ENCODE measurements around the gene ABAT. TPM values are rescaled to one million over a fixed set of nuclear protein-coding genes. Genes with fewer than 3 reads are reported as not detected.

Gene ABAT
- total and polyA plus RNA-seq, 11 donors, result 3.4 to 37.0 (median 12.8) TPM

GRCh38 chr16:8716592-8716991 lies 42.2 kb downstream of the ABAT start:
- TF ChIP-seq, protein P1, sequence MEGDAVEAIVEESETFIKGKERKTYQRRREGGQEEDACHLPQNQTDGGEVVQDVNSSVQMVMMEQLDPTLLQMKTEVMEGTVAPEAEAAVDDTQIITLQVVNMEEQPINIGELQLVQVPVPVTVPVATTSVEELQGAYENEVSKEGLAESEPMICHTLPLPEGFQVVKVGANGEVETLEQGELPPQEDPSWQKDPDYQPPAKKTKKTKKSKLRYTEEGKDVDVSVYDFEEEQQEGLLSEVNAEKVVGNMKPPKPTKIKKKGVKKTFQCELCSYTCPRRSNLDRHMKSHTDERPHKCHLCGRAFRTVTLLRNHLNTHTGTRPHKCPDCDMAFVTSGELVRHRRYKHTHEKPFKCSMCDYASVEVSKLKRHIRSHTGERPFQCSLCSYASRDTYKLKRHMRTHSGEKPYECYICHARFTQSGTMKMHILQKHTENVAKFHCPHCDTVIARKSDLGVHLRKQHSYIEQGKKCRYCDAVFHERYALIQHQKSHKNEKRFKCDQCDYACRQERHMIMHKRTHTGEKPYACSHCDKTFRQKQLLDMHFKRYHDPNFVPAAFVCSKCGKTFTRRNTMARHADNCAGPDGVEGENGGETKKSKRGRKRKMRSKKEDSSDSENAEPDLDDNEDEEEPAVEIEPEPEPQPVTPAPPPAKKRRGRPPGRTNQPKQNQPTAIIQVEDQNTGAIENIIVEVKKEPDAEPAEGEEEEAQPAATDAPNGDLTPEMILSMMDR (IDR thresholded peaks at IDR 0.05), result no peak
- TF ChIP-seq POLR2A (IDR thresholded peaks at IDR 0.05), result no peak
- ATAC-seq (peak in 1 of 4 donors; percentile 16), DNase-seq (no peak)
- Histone ChIP-seq H3K27me3 (no peaks in the 10 kb centered on the region), H3K27ac (no peak overlapping the region), H3K9me3 (peaks cover 0 to 12% (median 0%) of the 10 kb centered on the region in 12 donors), H3K4me1 (peaks cover 0 to 27% (median 0%) of the 10 kb centered on the region in 12 donors), H3K4me3 (no peak overlapping the region), H3K36me3 (no peaks in the 10 kb centered on the region)
- 88 to 94% (median 91%) methylated on average over 10 of the region's 10 CpGs for WGBS, 4 donors
- intact Hi-C loops (cut with DNase I), result loop anchor here in 1 of 10 donors (10.0 kb wide), 1 partner anchor 62 kb away; no protein-coding TSS in a partner anchor

- DNase-seq, result no peak
- Histone ChIP-seq H3K4me3 (no peak overlapping the region), H3K27me3 (no peaks in the 10 kb centered on the region), H3K4me1 (peaks cover 0 to 27% (median 0%) of the 10 kb centered on the region in 12 donors), H3K9me3 (peaks cover 0 to 12% (median 0%) of the 10 kb centered on the region in 12 donors), H3K27ac (no peak overlapping the region), H3K36me3 (no peaks in the 10 kb centered on the region)
- ATAC-seq, result no peak
- WGBS, 4 donors, result 93 to 99% (median 96%) methylated on average over 2 of the region's 2 CpGs
- intact Hi-C loops (cut with DNase I), result loop anchor here in 1 of 10 donors (10.0 kb wide), 1 partner anchor 63 kb away; no protein-coding TSS in a partner anchor
- no peak for TF ChIP-seq POLR2A (IDR thresholded peaks at IDR 0.05)
- TF ChIP-seq, protein P1 (IDR thresholded peaks at IDR 0.05), result no peak
These were observed 43.1 kb downstream of the ABAT start for GRCh38 chr16:8717469-8717868.

- Histone ChIP-seq H3K9me3 (peaks cover 0 to 12% (median 0%) of the 10 kb centered on the region in 12 donors), H3K36me3 (no peaks in the 10 kb centered on the region), H3K27ac (no peak overlapping the region), H3K27me3 (no peaks in the 10 kb centered on the region), H3K4me1 (peaks cover 0 to 27% (median 0%) of the 10 kb centered on the region in 12 donors), H3K4me3 (no peak overlapping the region)
- DNase-seq, result no peak
- TF ChIP-seq POLR2A (IDR thresholded peaks at IDR 0.05), result no peak
- TF ChIP-seq, protein P1 (IDR thresholded peaks at IDR 0.05), result no peak
- 94 to 97% (median 96%) methylated on average over 5 of the region's 5 CpGs for WGBS, 4 donors
- intact Hi-C loops (cut with DNase I), result loop anchor here in 1 of 10 donors (10.0 kb wide), 1 partner anchor 63 kb away; no protein-coding TSS in a partner anchor
- ATAC-seq, result no peak
These were observed 43.5 kb downstream of the ABAT start for GRCh38 chr16:8717892-8718415.

DNA sequence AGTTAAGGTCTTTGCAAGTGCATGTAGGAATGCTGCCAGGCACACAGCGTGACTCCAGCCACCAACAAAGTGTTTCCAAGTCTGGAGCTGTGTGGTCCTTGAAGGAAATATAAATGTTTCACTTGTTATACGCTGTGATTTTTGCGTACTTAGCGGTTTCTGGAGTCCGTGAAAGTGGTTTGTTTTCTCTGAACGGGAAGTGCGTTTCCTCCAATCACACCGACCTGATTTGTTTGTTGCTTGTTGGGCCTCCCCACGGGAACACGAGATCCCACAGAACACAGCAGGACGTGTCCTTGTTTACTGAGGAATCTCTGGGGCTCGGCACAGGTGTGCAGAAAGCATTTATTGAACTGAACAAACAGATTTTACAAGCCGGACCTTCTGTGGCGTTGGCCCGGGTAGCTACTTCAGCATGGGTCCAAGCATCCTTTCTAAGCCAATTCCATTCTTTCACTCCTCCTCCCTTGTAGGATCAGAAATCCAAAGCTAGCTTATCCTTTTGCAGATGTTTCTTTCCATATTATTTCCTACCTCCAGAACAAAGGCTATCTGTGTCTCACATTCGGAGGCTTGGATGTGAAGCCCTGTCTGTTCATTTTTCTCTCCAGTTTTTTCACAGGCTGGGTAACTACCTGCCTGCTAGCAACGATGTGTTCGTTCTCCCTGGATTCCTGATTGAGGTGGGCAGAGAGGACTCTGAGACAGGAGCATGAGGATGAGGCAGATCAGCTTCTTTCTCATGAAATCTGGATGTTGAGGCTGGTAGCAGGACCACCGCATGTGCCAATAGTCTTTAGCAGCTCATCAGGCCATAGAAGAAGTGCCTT lies 44.6 kb downstream of the ABAT start:
- Histone ChIP-seq H3K27me3 (no peaks in the 10 kb centered on the region), H3K36me3 (no peaks in the 10 kb centered on the region), H3K4me1 (peaks cover 0 to 27% (median 0%) of the 10 kb centered on the region in 12 donors), H3K9me3 (peaks cover 0 to 12% (median 0%) of the 10 kb centered on the region in 12 donors), H3K27ac (no peak overlapping the region), H3K4me3 (no peak overlapping the region)
- intact Hi-C loops (cut with DNase I), result loop anchor here in 1 of 10 donors (10.0 kb wide), 1 partner anchor 64 kb away; no protein-coding TSS in a partner anchor
- DNase-seq (no peak), ATAC-seq (no peak)
- TF ChIP-seq POLR2A (IDR thresholded peaks at IDR 0.05), result no peak
- TF ChIP-seq, protein P1 (IDR thresholded peaks at IDR 0.05), result no peak
- 73 to 80% (median 77%) methylated on average over 19 of the region's 19 CpGs for WGBS, 4 donors
